Fibroblast of lung (primary cell): ENCODE data around the gene HHAT.

Source experiments
- CTCF ChIP-seq, 2 donors: IDR thresholded peaks in 1 of 2; conservative IDR thresholded peaks in 1 of 2; 1 replicate in 1 of 2; 2 replicates in 1 of 2; pipeline ENCODE4 v1.5.1; 2011 to 2012; ENCODE audit warnings: low read length in 2 of 2, control low read depth in 1 of 2, inconsistent platforms in 1 of 2, low read depth in 1 of 2, mild to moderate bottlenecking in 1 of 2
- EZH2 ChIP-seq: IDR thresholded peaks from 2 replicates; pipeline ENCODE4 v1.5.1; 2012; ENCODE audit warnings: low read length, control low read depth, mild to moderate bottlenecking; ENCODE audit errors: missing control alignments

- no peak for TF ChIP-seq CTCF (conservative IDR thresholded peaks at IDR 0.05 in 1 of 2, IDR thresholded peaks at IDR 0.05 in 1 of 2; ENCODE audit: low read depth in 1 of 2, low read length in 2 of 2)
- TF ChIP-seq EZH2: no peak
Observed at GRCh38 chr1:210315529-210315928, 13.2 kb upstream of the HHAT start.
